Smooth muscle cell (in vitro differentiated cells): Measurements from ENCODE around the gene SGSH. TPM values are rescaled to one million over a fixed set of nuclear protein-coding genes. Genes with fewer than 3 reads are reported as not detected.
"Not testable (repeated sequence)": the region's sequence is repeated elsewhere in the genome, so short reads cannot be mapped to it uniquely, and the experiment has no call there.

ENCODE experiments used
- DNase-seq: peaks from one replicate; lab custom pipeline; 2025; ENCODE audit not compliant: unreplicated experiment; lab: John Stamatoyannopoulos, UW
- H2AFZ ChIP-seq: fragments of 200-600 bp; sonication (generic); 2 replicates; pipeline ENCODE4 v1.6.0; 2016; ENCODE audit warnings: antibody characterized with exemption, low read depth, mild to moderate bottlenecking
- H3F3A ChIP-seq: fragments of 200-600 bp; sonication (generic); 2 replicates; pipeline ENCODE4 v1.6.0; 2017; ENCODE audit warnings: antibody characterized with exemption, low read depth
- H3K27ac ChIP-seq: fragments of 200-600 bp; sonication (generic); 2 replicates; pipeline ENCODE4 v1.5.1; 2016; ENCODE audit warnings: low read depth, mild to moderate bottlenecking
- H3K27me3 ChIP-seq: fragments of 200-600 bp; sonication (generic); 2 replicates; pipeline ENCODE4 v1.6.1; 2016; ENCODE audit warnings: low read depth, mild to moderate bottlenecking
- H3K36me3 ChIP-seq: fragments of 200-600 bp; sonication (generic); 2 replicates; pipeline ENCODE4 v1.5.1; 2016; ENCODE audit warnings: low read depth
- H3K4me1 ChIP-seq: fragments of 200-600 bp; sonication (generic); 2 replicates; pipeline ENCODE4 v1.5.1; 2016; ENCODE audit warnings: low read depth
- H3K4me2 ChIP-seq: fragments of 200-600 bp; sonication (generic); 2 replicates; pipeline ENCODE4 v1.6.0; 2016; ENCODE audit warnings: mild to moderate bottlenecking
- H3K4me3 ChIP-seq: fragments of 200-600 bp; sonication (generic); 2 replicates; pipeline ENCODE4 v1.5.1; 2016; ENCODE audit warnings: mild to moderate bottlenecking
- H3K79me2 ChIP-seq: fragments of 200-600 bp; sonication (generic); 2 replicates; pipeline ENCODE4 v1.6.0; 2016; ENCODE audit warnings: low read depth, mild to moderate bottlenecking
- H3K9ac ChIP-seq: fragments of 200-600 bp; sonication (generic); 2 replicates; pipeline ENCODE4 v1.6.0; 2016; ENCODE audit warnings: low read depth
- H3K9me3 ChIP-seq: fragments of 200-600 bp; sonication (generic); replicated peaks from 2 replicates; pipeline ENCODE4 v1.5.1; 2016; ENCODE audit warnings: low read depth
- H4K20me1 ChIP-seq: fragments of 200-600 bp; sonication (generic); 2 replicates; pipeline ENCODE4 v1.6.0; 2016; ENCODE audit warnings: low read depth
- CTCF ChIP-seq: fragments of 200-600 bp; sonication (generic); IDR thresholded peaks from 2 replicates; pipeline ENCODE4 v1.5.1; 2017; ENCODE audit warnings: borderline replicate concordance, mild to moderate bottlenecking, antibody characterized with exemption; ENCODE audit not compliant: insufficient read depth, poor library complexity, severe bottlenecking
- WGBS: methylation state at CpG from one replicate; pipeline ENCODE4 v1.1.7; 2016; ENCODE audit warnings: low lambda C conversion rate; 5-methylcytosine and 5-hydroxymethylcytosine counted together
- polyA plus RNA-seq: library from polyadenylated mRNA; unstranded; fragments of >200 nt; fragmentation: Nextera tagmentation; extraction: Ambion mirVana; gene quantifications from 2 replicates; pipeline ENCODE4 v1.2.1, GENCODE V29; 2016
- total RNA-seq: library from RNA; depleted of rRNA; stranded (reverse); fragments of >200 nt; gene quantifications from 2 replicates; pipeline ENCODE4 v1.2.3, GENCODE V29; 2014

The SGSH gene
- total and polyA plus RNA-seq, 2 experiments from 2014 or later: 5.8 to 29.2 TPM

DNA sequence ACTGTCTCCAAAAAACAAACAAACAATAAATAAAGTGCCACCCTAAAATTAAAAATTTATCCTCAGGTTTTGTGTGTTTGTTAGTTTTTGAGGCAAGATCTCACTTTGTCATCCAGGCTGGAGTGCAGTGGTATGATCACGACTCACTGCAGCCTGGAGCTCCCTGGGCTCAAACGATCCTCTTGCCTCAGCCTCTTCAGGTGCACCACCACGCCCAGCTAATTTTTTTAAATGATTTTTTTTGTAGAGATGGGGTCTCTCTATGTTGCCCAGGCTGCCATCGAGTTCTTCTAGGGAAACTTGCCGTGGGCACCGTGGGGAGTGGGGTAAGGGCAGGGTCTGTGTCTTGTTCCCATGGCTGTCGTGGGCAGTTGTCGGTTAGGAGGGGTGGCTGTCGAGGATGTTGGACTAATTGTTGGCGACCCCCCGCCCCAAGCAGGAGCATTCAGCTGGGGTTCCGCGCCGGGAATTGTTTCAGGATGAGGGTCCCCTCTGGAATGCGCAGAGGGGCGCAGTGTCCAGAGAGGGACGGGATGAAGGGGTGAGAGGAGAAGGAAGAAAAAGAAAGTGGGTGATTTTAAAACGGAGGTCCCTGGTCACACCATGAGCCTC, 39.4 kb upstream of the SGSH start:
- H3K27me3 ChIP-seq: no peaks in the 10 kb centered on the region
- H3K36me3 ChIP-seq: no peaks in the 10 kb centered on the region
- peaks cover 16% of the 10 kb centered on the region for H3K4me1 ChIP-seq
- no peak for DNase-seq
- H3F3A ChIP-seq: peaks cover 12% of the 10 kb centered on the region
- H3K27ac ChIP-seq: peak overlapping the region; percentile 68
- H3K79me2 ChIP-seq: no peaks in the 10 kb centered on the region
- no peaks in the 10 kb centered on the region for H3K9me3 ChIP-seq
- H3K4me2 ChIP-seq: peak overlapping the region; percentile 87
- H4K20me1 ChIP-seq: peaks cover 21% of the 10 kb centered on the region
- H3K9ac ChIP-seq: peak overlapping the region; percentile 64
- H2AFZ ChIP-seq: no peak overlapping the region
- WGBS: 64% methylated on average over 17 of the region's 18 CpGs
- no peak for TF ChIP-seq CTCF
- H3K4me3 ChIP-seq: peak overlapping the region; percentile 59

GRCh38 chr17:80258296-80258695, 38.2 kb upstream of the SGSH start:
- not testable (repeated sequence) for H2AFZ ChIP-seq, DNase-seq, H3K79me2 ChIP-seq, H3K27me3 ChIP-seq, H3K4me2 ChIP-seq, H3K36me3 ChIP-seq, H3K27ac ChIP-seq, H3K4me3 ChIP-seq, H3K9ac ChIP-seq, H3K9me3 ChIP-seq
- Histone ChIP-seq H3K4me1 (peaks cover 16% of the 10 kb centered on the region), H4K20me1 (peaks cover 14% of the 10 kb centered on the region), H3F3A (peaks cover 12% of the 10 kb centered on the region)
- WGBS: 87% methylated on average over 2 of the region's 2 CpGs

DNA sequence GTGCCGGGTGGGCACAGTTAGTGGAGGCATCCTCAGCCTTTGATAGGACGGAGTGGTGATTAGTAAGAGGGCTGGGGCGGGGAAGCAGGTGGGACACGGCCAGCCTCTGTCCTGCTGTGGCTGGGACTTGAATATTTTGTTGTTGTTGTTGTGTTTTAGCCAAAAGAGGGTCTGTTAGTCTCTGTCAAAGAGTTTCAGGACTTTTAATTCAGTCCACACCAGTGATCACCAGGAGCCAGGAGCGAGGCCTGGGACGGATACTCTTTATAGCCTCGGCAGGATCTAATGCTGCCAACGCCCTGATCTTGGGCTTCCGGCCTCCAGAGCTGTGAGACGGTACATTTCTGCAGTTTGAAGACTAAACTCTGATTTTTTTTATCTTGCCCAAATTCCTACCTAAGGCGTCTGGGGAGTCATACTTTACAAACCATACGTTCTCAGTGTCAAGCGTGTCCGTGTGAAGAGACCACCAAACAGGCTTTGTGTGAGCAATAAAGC, 37.6 kb upstream of the SGSH start:
- Histone ChIP-seq H2AFZ (no peak overlapping the region), H3K36me3 (no peaks in the 10 kb centered on the region), H3F3A (peaks cover 12% of the 10 kb centered on the region), H3K4me3 (no peak overlapping the region), H3K4me2 (no peak overlapping the region), H3K9me3 (no peaks in the 10 kb centered on the region), H3K9ac (no peak overlapping the region), H3K4me1 (peaks cover 16% of the 10 kb centered on the region), H3K27me3 (no peaks in the 10 kb centered on the region), H4K20me1 (peaks cover 8% of the 10 kb centered on the region), H3K27ac (no peak overlapping the region), H3K79me2 (no peaks in the 10 kb centered on the region)
- TF ChIP-seq CTCF: no peak
- DNase-seq: no peak
- WGBS: 77% methylated on average over 14 of the region's 14 CpGs

- Histone ChIP-seq H3K9ac (no peak overlapping the region), H3F3A (peaks cover 12% of the 10 kb centered on the region), H3K27ac (peak overlapping the region; percentile 77), H3K27me3 (no peaks in the 10 kb centered on the region), H2AFZ (no peak overlapping the region), H4K20me1 (no peaks in the 10 kb centered on the region), H3K4me3 (no peak overlapping the region), H3K4me2 (no peak overlapping the region), H3K9me3 (no peaks in the 10 kb centered on the region), H3K36me3 (no peaks in the 10 kb centered on the region), H3K79me2 (no peaks in the 10 kb centered on the region), H3K4me1 (peaks cover 7% of the 10 kb centered on the region)
- 95% methylated on average over 5 of the region's 5 CpGs for WGBS
- DNase-seq: no peak
- TF ChIP-seq CTCF: no peak
Observed at GRCh38 chr17:80256034-80256350, 35.9 kb upstream of the SGSH start.
